22Rv1 (cell line): ENCODE measurements around the gene SLC4A2.

ENCODE experiments used
- ZFX ChIP-seq: fragments of 450-650 bp; IDR thresholded peaks from 2 replicates; pipeline ENCODE4 v1.6.1; 2017; ENCODE audit warnings: antibody characterized with exemption, borderline replicate concordance
- TF ChIP-seq, protein P1 (sequence below): fragments of 450-650 bp; IDR thresholded peaks from 2 replicates; pipeline ENCODE4 v1.5.1; 2017; ENCODE audit warnings: mild to moderate bottlenecking

DNA sequence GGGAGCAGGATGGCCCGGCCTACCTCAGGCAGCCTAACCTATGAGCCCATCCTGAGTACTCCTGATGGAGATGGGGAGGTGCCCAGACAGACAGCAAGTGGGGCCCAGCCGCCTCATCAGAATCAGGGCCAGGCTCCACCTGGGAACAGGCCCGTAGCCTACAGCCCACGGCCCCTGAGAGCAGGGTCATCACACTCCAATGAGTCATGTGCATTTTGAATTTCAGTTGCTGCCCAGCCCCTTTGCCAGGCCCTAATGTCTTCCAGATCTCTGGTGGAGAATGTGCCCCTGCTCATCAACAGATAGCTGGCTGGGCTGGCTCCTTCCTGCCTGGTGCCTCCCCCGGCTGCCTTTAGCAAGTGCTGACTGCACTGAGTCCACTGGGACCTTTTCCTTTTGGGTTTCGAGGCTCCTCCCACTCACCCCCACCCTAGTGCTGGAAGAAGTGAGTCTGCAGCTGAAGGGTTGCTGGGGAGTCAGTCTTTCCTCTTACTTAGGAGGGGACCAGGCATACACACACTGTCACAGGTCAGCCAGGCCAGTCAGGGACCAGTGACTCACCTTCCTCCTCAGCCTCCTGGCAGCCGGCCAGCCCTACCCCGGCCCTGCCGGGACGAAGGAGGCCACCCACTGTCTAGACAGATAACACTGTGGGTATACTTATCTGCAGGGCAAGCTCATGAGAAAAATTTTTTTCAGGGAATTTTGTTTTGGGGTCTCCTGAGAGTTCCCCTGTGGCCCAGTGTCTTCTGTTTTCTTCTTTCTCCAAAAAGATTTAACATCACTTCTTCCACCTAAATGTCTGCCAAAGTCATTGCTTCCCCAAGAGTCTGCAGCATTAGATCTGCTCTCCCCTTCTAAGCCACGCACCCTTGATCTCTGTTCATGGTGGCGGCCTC is 20.2 kb upstream of the SLC4A2 start:
- TF ChIP-seq, protein P1, sequence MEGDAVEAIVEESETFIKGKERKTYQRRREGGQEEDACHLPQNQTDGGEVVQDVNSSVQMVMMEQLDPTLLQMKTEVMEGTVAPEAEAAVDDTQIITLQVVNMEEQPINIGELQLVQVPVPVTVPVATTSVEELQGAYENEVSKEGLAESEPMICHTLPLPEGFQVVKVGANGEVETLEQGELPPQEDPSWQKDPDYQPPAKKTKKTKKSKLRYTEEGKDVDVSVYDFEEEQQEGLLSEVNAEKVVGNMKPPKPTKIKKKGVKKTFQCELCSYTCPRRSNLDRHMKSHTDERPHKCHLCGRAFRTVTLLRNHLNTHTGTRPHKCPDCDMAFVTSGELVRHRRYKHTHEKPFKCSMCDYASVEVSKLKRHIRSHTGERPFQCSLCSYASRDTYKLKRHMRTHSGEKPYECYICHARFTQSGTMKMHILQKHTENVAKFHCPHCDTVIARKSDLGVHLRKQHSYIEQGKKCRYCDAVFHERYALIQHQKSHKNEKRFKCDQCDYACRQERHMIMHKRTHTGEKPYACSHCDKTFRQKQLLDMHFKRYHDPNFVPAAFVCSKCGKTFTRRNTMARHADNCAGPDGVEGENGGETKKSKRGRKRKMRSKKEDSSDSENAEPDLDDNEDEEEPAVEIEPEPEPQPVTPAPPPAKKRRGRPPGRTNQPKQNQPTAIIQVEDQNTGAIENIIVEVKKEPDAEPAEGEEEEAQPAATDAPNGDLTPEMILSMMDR = no peak
- no peak for TF ChIP-seq ZFX
